Small intestine (tissue), 16 donors: ENCODE data around the gene MAP7D3. TPM values are rescaled to one million over a fixed set of nuclear protein-coding genes. Genes with fewer than 3 reads are reported as not detected.
"Not testable (repeated sequence)": the region's sequence is repeated elsewhere in the genome, so short reads cannot be mapped to it uniquely, and the experiment has no call there.

Experiments
- DNase-seq, 2 donors: peaks; one replicate each; pipeline versions ENCODE4 v3.0.0 to v3.0.0-alpha.2; 2013
- FAIRE-seq: peaks from 2 replicates; lab custom pipeline; 2012; peaks lifted over from hg19 to GRCh38; lab: Jason Lieb, UNC
- H3K27ac ChIP-seq, 3 donors: one replicate each; pipeline ENCODE4 v1.5.1; 2013; ENCODE audit warnings: low read length in 2 of 3, mild to moderate bottlenecking in 2 of 3, control low read depth in 1 of 3, inconsistent platforms in 1 of 3, low read depth in 1 of 3, moderate library complexity in 1 of 3
- H3K27me3 ChIP-seq, 3 donors: one replicate each; pipeline ENCODE4 v1.6.1; 2013; ENCODE audit warnings: low read length in 3 of 3, inconsistent platforms in 1 of 3; ENCODE audit not compliant: control insufficient read depth in 3 of 3, insufficient read depth in 3 of 3
- H3K36me3 ChIP-seq, 3 donors: one replicate each; pipeline ENCODE4 v1.6.1; 2013; ENCODE audit warnings: low read length in 3 of 3, inconsistent platforms in 1 of 3, low read depth in 1 of 3, mild to moderate bottlenecking in 1 of 3, moderate library complexity in 1 of 3; ENCODE audit not compliant: control insufficient read depth in 3 of 3, insufficient read depth in 2 of 3
- H3K4me1 ChIP-seq, 3 donors: one replicate each; pipeline ENCODE4 v1.6.1; 2013; ENCODE audit warnings: low read length in 2 of 3, inconsistent platforms in 1 of 3, low read depth in 1 of 3, mild to moderate bottlenecking in 1 of 3, moderate library complexity in 1 of 3; ENCODE audit not compliant: control insufficient read depth in 3 of 3, insufficient read depth in 2 of 3
- H3K4me3 ChIP-seq, 3 donors: one replicate each; pipeline ENCODE4 v1.5.1; 2013; ENCODE audit warnings: low read length in 3 of 3, control low read depth in 1 of 3, inconsistent platforms in 1 of 3, low read depth in 1 of 3, mild to moderate bottlenecking in 1 of 3, moderate library complexity in 1 of 3
- H3K9me3 ChIP-seq, 2 donors: one replicate each; pipeline ENCODE4 v1.6.1; 2013; ENCODE audit warnings: low read depth in 1 of 2, low read length in 1 of 2; ENCODE audit not compliant: control insufficient read depth in 2 of 2, insufficient read depth in 1 of 2
- WGBS, 3 donors: extraction: QIAGEN DNeasy Blood & Tissue Kit; methylation state at CpG; one replicate each; pipeline ENCODE4 v1.1.7; 2013; 5-methylcytosine and 5-hydroxymethylcytosine counted together
- long read RNA-seq, 10 donors: transcript quantifications; one replicate each; lab custom pipeline, GENCODE V29; 2026
- polyA plus RNA-seq, 4 donors: library from polyadenylated mRNA; stranded (reverse) in 3 of 4; unstranded in 1 of 4; fragments of 200-250 nt in 3 of 4; fragments of 120-200 nt in 1 of 4; gene quantifications; one replicate each; pipeline versions ENCODE4 v1.2.1 to v1.2.3, GENCODE V29; 2013
- donor health status: healthy with polysubstance abuse.
- donor health status: control.
- donor health status: control.
- donor health status: Bipolar disorder and iron deficiency.
- donor health status: healthy.

Gene MAP7D3, protein sequence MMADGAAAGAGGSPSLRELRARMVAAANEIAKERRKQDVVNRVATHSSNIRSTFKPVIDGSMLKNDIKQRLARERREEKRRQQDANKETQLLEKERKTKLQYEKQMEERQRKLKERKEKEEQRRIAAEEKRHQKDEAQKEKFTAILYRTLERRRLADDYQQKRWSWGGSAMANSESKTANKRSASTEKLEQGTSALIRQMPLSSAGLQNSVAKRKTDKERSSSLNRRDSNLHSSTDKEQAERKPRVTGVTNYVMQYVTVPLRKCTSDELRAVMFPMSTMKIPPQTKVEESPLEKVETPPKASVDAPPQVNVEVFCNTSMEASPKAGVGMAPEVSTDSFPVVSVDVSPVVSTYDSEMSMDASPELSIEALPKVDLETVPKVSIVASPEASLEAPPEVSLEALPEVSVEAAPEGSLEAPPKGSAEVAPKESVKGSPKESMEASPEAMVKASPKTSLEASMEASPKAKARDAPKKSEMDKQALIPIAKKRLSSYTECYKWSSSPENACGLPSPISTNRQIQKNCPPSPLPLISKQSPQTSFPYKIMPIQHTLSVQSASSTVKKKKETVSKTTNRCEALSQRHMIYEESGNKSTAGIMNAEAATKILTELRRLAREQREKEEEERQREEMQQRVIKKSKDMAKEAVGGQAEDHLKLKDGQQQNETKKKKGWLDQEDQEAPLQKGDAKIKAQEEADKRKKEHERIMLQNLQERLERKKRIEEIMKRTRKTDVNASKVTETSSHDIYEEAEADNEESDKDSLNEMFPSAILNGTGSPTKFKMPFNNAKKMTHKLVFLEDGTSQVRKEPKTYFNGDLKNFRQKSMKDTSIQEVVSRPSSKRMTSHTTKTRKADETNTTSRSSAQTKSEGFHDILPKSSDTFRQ
- polyA plus RNA-seq, result 1 to 10 TPM in 2 of 4 donors, under 1 TPM in 1, not detected in 1; 0.81 to 3.0 (median 2.7) TPM
- long read RNA-seq, donor 1, result 0 reads
- long read RNA-seq, donor 2, result 0 reads
- long read RNA-seq, donor 3, result 0 reads
- long read RNA-seq, donor 4, result 0 reads
- long read RNA-seq, donor 5, result 0 reads
- long read RNA-seq, donor 6, result 0 reads
- long read RNA-seq, donor 7, partial matches to known transcripts, result 9 of 9 reads
- long read RNA-seq, donor 7, other reads (novel, unspliced or antisense), result 0 of 9 reads
- long read RNA-seq, donor 8, result 0 reads
- long read RNA-seq, donor 9, result 0 reads
- long read RNA-seq, donor 10, result 0 reads

DNA sequence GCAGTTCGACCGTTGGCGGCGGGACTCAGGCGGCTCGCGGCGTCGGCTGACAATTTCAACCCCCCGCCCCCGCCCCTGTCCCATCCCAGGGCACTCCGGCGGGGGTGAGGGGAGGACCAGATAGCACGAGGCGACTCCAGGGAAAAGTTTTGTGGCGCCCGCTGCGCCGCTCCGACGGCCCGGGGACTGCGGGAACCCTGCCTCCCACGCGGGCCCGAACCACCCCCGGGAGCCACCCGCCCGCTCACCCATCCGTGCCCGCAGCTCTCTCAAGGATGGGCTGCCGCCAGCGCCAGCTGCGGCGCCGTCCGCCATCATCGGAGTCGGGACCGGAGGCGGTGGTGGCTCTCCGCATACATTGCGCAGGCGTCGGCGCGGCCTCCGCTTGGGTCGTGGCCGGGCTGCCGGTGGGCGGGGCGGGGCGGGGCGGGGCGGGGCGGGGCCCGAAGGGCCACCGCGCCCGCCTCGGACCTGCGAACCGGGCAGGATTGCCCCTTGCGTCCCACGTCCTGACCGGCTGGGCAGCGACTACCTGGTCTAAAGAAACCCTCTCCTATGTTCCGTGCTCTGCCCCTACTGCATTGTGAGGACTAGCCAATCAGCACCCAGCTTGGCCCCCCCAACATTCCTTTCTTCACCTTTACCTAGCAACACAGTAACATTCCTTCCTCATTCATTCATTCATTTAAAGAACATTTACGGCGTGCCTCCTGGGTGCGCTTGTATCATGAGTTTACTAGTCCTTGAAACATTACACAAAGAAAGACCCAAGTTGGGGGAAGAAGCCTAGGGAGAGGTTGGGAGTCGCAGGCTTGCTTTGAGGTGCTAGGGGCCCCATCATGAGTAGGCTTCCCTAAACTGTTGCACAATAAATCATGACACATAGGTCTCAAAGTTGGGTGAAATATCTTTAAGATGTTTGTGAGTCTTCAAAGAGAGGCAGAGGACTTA lies at the start of gene MAP7D3:
Gene MAP7D3, minus strand, starts transcription at position 360 of the 951 bp plus-strand sequence. Its CDS starts 42 bp downstream, at position 318.
- DNase-seq, result peak; percentile 39 to 64
- H3K36me3 ChIP-seq, result no peaks in the 10 kb centered on the region
- peak within 1 kb of the TSS; percentile 41 to 59 (median 47) for H3K4me3 ChIP-seq
- no peaks in the 10 kb centered on the region for H3K4me1 ChIP-seq
- 1 to 32% (median 17%) methylated on average over 13 to 73 of the region's 73 CpGs for WGBS, 3 donors
- no peak for FAIRE-seq
- H3K9me3 ChIP-seq, result no peaks in the 10 kb centered on the region
- peak within 1 kb of the TSS in 1 of 3 donors; percentile 80 for H3K27ac ChIP-seq
- peaks cover 0 to 14% (median 0%) of the 10 kb centered on the region in 3 donors for H3K27me3 ChIP-seq

DNA sequence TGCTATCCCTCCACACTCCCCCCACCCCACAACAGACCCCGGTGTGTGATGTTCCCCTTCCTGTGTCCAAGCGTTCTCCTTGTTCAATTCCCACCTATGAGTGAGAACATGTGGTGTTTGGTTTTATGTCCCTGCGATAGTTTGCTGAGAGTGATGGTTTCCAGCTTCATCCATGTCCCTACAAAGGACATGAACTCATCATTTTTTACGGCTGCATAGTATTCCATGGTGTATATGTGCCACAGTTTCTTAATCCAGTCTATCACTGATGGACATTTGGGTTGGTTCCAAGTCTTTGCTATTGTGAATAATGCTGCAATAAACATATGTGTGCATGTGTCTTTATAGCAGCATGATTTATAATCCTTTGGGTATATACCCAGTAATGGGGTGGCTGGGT lies 49.5 kb upstream of the MAP7D3 start, which contains the start of gene ADGRG4:
Gene ADGRG4, plus strand, starts transcription at position 243 of the 400 bp plus-strand sequence. CDS start 7,815 bp downstream, outside the sequence.
- H3K27me3 ChIP-seq, H3K27ac ChIP-seq, FAIRE-seq, H3K4me1 ChIP-seq, DNase-seq, H3K4me3 ChIP-seq, H3K36me3 ChIP-seq, H3K9me3 ChIP-seq: not testable (repeated sequence)
- WGBS, 3 donors, result 90 to 95% (median 94%) methylated on average over 4 of the region's 4 CpGs

DNA sequence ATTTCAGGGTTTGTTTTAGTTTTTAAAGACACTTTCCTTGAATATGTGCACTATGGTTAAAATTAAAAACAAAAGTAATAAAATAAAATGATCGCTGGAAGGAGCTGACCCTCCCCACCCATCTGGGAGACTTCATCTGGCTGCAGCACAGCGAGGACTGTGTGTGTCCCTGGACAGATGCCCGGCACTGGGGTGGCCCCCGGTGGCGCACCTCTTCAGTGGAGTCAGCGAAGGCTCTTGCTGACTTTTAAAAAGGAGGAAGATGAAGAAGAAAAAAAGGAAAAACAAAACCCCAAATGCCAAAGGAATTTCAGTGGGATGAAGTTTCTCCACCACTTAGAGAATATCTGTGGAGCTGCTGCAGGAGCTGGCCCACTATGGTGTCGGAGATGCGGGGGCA lies 44.2 kb upstream of the MAP7D3 start:
- H3K36me3 ChIP-seq, result no peaks in the 10 kb centered on the region
- WGBS, 3 donors, result 79 to 90% (median 89%) methylated on average over 8 of the region's 8 CpGs
- H3K4me3 ChIP-seq, result no peak overlapping the region
- DNase-seq (no peak), FAIRE-seq (no peak)
- no peak overlapping the region for H3K27ac ChIP-seq
- no peaks in the 10 kb centered on the region for H3K27me3 ChIP-seq
- no peaks in the 10 kb centered on the region for H3K4me1 ChIP-seq
- no peaks in the 10 kb centered on the region for H3K9me3 ChIP-seq

DNA sequence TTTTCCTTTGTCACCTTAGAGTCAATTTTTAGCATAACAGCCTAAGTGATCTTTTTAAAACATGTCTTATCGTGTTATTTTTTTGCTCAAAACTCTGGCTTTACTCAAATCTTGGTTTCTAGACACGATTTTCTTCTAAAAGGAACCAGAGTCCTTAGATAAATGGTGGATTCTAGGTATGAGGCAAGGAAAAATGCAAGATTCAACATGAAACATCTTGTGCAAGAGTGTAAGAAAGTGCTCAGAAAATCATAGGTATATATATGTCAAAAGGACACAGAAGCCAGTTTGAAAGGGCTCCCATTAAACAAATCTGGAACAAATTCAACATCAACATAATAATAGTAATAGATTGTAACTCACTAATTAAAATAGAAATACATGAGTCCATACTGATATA lies 41.5 kb upstream of the MAP7D3 start:
- DNase-seq (no peak), FAIRE-seq (no peak)
- Histone ChIP-seq H3K9me3 (no peaks in the 10 kb centered on the region), H3K36me3 (no peaks in the 10 kb centered on the region), H3K27me3 (no peaks in the 10 kb centered on the region), H3K4me1 (no peaks in the 10 kb centered on the region), H3K27ac (no peak overlapping the region), H3K4me3 (no peak overlapping the region)
- WGBS, 3 donors, result 51 to 87% (median 52%) methylated on average over 2 of the region's 2 CpGs

DNA sequence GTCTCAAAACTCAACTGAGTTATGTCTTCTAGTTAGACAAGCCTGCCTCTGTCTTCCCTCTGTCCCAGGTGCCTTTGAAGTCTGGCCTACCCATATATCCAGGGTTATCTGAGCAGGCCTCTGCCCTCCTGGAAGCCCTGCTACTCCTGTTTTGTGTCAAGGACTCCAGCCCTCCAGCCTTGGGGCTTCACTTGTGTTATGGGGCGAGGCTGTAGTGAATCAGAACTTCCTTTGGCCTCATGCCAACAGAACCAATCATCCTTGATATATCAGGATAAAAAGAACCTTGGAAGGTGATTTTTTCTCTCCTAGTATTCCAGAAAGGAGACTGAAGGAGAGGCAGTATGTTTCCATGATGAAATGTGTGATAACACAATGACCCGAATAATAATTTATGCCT lies 40.6 kb upstream of the MAP7D3 start:
- WGBS, 3 donors, result 67 to 85% (median 70%) methylated on average over 2 of the region's 2 CpGs
- no peak for DNase-seq

DNA sequence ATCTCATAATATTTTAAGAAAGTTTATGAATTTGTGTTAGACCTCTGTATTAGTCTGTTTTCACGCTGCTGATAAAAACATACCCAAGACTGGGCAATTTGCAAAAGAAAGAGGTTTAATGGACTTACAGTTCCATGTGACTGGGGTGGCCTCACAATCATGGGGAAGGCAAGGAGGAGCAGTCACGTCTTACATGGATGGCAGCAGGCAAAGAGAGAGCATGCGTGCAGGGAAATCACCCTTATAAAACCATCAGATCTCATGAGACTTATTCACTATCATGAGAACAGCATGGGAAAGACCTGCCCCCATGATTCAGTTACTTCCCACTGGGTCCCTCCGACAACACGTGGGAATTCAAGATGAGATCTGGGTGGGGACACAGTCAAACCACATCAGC lies 35.2 kb upstream of the MAP7D3 start:
- WGBS, 3 donors, result 75 to 90% (median 84%) methylated on average over 5 of the region's 5 CpGs
- not testable (repeated sequence) for FAIRE-seq, DNase-seq, H3K4me1 ChIP-seq, H3K4me3 ChIP-seq, H3K36me3 ChIP-seq, H3K9me3 ChIP-seq, H3K27me3 ChIP-seq, H3K27ac ChIP-seq

More for the DNA sequence above, 40.6 kb upstream of the MAP7D3 start:
- no peaks in the 10 kb centered on the region for H3K27me3 ChIP-seq
- FAIRE-seq, result no peak
- H3K9me3 ChIP-seq, result no peaks in the 10 kb centered on the region
- no peaks in the 10 kb centered on the region for H3K4me1 ChIP-seq
- H3K4me3 ChIP-seq, result no peak overlapping the region
- H3K36me3 ChIP-seq, result no peaks in the 10 kb centered on the region
- H3K27ac ChIP-seq, result no peak overlapping the region

DNA sequence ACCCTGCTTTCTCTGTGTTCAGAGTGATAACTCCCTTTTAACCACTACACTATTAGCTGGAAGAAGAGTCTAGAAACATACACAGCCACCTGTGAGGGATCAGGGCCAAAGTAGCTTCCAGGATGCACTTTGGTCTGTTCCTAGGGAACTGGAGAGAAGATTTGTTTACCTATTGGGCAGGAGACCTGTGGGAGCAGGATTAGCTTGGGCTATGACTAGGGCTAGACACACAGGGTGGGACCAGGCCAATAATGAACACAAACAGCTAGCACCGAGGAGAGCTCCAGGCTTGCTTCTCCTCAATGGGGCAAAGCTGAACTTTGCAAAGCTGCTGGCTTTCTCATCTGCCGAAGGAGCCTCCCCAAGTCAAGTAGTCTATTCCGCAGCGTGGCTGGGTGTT lies 24.4 kb upstream of the MAP7D3 start:
- Histone ChIP-seq H3K4me1 (no peaks in the 10 kb centered on the region), H3K9me3 (no peaks in the 10 kb centered on the region), H3K27me3 (no peaks in the 10 kb centered on the region), H3K27ac (no peak overlapping the region), H3K4me3 (no peak overlapping the region), H3K36me3 (no peaks in the 10 kb centered on the region)
- DNase-seq (peak; percentile 44 to 75), FAIRE-seq (no peak)
- WGBS, 3 donors, result 16 to 63% (median 37%) methylated on average over 4 of the region's 4 CpGs
